GM18907 (cell line): ENCODE results near the gene HDAC5.
"Not testable (repeated sequence)": the region's sequence is repeated elsewhere in the genome, so short reads cannot be mapped to it uniquely, and the experiment has no call there.

Experiments
- ATAC-seq: cut with Tn5 transposase; IDR thresholded peaks from one replicate; pipeline ENCODE4 v1.9.1; 2021; ENCODE audit warnings: mild to moderate bottlenecking, moderate library complexity; ENCODE audit not compliant: unreplicated experiment

Gene HDAC5

DNA sequence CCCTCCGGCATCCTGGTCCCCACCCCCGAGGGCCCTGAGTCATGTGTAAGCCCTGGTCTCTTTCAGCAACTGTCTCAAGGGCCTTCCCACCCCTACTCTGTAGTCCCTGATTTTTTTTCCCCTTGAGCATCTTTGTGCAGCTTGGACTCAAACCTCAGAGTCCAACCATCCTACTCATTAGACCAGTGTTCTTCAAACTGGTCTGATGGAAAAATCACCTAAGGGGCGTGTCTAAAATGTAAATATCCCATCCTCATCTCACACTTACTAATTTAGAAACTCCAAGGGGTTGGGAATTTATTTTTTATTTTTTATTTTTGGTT, 52.3 kb downstream of the HDAC5 start:
- peak; percentile 26 for ATAC-seq

DNA sequence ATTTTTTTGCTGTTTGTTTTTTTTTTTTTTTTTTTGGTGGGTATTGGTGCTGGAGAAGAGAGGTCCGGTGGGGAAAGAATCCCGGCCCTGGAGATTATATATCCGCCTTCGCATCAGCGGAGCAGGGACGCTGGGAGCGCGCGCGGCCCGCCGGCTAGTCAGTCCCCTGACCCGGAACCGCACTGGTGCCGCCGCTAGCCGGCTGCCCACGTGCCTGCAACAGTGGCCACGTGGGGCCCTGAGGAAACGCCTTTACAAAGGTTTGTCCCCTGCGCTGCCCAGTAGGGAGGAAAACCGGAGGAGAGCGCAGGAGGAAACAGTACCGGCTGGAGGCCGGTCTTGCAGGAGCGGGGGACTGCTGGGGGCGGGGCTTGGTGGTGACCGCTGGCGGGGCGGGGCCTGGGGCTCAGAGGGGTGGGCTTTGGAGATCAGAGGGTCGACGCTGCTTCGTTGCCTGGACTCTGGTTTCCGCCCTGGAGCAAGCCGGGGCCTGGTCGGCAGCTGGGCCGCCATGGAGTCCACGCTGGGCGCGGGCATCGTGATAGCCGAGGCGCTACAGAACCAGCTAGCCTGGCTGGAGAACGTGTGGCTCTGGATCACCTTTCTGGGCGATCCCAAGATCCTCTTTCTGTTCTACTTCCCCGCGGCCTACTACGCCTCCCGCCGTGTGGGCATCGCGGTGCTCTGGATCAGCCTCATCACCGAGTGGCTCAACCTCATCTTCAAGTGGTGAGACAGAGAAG, 52.8 kb downstream of the HDAC5 start, which contains the start of gene G6PC3:
G6PC3 (plus strand) TSS at position 281 of the 743 bp plus-strand sequence; CDS start at position 512, 231 bp downstream.
- peak; percentile 62 for ATAC-seq

DNA sequence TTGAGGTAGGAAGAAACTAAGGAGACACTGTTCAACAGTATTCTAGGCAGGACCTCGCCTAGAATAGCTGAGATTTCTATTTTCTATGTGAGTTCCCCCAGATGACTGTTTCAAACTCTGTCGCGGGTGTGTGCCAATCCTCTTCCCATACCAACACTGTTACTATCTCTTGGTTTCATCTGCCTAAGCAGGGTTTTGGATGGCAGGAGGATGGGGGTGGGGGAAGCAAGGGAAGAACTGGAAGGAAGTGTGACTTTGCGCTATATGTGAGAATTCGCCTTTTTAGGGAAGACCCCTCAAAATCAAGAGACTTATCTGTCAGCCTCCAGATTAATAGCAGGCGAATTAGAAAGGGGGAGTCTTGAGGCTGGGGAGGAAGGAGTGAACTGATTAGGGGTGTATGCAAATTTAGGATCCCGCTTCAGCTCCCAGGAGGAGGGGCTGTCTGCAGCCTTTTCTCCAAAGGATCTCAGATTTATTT, 53.4 kb downstream of the HDAC5 start:
- peak; percentile 12 for ATAC-seq

DNA sequence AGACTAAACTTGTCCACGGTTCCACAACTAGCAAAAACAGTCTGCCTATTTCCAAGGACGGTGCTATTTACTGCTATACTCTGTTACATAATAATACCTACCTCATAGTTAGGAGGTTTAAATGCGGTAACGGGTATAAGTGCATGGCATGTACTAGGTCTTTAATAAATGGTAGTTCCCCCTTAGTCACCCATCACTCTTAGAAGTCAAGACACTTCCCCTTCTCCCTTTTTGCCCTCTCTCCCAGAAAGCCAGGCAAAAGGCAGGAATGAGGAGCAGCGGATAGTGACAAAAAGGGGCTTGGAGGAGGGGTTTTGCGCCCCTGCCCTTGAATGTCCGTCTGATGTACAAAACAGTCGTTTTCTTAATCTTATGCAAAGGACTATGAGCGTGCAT, 55.9 kb downstream of the HDAC5 start:
- no peak for ATAC-seq

DNA sequence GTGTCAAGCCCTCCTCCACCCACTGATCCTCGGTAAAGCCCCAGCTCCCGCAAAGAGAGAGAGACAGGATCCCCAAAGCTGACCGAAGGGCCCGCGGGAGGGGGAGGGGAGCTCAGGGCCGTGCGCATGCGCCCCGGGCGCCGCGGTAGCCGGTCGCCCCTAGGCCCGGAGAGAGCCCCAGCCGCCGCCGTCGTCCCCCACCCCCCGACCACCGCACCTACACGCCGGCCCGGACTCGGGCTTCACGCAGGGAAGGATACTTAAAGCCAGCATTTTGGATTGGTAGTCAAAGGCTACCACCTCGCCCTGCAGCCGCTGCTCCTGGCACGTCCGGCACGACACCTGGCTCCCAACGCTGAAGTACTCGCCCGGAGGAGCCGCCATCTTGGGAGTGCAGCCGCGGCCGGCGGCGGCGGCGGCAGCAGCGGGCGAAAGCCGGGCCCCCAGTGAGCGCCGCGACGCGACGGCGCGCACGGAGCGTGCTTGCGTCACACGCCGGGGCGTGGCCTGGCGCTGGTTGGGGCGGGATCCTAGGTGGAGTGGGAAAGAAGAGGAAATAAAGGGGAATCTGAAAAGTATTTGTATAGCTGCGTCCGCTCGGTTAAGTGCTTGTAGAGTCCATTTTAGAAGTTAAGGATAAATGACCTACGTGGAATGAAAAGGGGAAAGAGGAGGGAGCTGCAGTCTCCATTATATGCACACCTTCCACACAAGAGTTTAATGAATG, 57.1 kb downstream of the HDAC5 start, which contains the start of gene LSM12:
LSM12 (minus strand) TSS at position 468 of the 727 bp plus-strand sequence; CDS start at position 384, 84 bp downstream.
- peak; percentile 67 for ATAC-seq

DNA sequence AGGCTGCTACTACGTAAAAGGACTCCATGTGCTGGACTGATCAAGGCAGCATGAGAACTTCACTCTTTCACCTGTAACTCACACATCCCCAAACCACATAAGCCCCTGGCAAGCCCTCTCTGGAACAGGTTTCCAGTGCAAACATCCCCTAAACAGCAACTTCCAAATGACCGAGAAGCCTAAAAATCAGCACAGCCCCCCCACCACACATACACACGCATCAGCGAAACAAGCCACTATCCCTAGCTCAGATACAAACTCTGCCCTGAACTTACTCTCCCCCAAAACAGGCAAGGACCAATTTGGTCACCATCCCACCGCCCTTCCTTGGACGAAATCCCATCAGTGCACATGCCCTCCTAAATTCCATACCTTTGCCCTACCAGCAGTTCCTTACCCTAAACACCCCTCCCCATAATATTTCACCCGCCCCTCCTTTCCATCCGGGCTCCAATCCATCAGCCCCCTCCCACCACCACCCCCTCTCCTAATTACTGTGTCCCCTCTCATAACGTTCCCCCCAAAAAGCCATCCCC, 57.7 kb downstream of the HDAC5 start:
- no peak for ATAC-seq

DNA sequence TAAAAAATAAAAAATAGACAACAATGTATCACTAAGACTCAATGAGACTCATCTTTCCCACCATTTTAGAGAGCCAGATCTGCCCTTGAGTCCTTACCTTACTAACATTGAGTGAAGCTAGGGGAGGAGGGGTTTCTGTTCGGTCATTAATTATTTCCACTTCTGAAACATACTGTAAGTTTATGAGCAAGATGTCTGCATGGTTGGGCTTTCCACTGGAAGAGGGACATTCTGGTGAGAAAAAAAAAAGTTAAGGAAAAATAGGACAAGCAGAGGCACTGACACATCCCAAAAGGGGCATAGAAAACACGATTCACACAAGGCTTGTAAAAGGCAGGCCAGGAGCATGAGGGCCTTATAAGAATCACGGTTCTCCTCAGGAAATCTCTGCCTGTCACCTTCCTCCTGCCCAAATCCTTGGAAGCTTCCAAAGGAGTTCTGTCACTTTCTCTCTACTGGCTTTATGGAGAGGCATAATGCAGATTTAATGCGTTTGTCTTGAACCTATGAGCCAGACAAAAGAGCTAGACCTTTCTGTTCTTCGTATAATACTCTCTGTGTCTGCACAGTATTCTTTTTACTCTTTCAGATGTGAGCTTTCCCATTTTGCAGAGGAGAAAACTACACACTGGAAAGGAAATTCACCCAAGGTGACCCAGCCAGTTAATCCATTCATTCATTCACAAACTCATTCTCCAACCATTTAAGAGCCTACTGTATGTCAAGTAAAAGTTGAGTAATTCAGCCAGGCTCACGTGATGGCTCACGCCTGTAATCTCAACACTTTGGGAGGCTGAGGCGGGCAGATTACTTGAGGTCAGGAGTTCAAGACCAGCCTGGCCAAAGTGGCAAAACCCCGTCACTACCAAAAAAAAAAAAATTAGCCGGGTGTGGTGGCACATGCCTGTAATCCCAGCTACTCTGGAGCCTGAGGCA, 59.5 kb downstream of the HDAC5 start:
- no peak for ATAC-seq

DNA sequence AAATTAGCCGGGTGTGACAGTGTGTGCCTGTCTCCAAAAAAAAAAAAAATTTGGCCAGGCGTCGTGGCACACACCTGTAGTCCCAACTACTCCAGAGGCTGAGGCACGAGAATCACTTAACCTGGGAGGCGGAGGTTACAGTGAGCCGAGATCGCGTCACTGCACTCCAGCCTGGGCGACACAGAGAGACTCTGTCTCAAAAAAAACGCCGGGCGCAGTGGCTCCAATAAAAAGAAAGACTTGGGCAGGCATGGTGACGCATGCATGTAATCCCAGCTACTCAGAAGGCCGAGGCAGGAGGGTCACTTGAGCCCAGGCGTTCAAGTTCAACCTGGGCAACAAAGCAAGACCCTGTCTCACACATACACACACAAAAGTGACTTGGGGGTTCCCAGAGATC, 60.6 kb downstream of the HDAC5 start:
- no peak for ATAC-seq

DNA sequence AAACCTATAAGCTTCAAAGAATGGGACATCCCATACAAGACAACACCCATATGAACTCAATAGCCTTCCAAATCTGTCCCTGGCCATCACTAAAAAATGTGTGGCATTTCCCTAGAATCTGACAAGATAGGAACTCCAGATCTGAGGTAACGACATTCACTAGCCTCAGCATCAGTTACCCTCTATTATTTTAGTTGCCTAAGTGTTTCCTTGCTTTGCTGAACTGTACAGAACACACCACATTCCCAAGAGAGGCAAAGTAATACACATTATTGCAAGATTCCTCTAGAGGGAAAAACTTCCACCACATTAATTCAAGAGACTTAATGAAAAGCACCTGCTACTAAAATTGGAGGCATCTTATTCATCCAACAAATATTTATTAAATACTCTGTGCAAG, 62.0 kb downstream of the HDAC5 start:
- ATAC-seq = no peak

DNA sequence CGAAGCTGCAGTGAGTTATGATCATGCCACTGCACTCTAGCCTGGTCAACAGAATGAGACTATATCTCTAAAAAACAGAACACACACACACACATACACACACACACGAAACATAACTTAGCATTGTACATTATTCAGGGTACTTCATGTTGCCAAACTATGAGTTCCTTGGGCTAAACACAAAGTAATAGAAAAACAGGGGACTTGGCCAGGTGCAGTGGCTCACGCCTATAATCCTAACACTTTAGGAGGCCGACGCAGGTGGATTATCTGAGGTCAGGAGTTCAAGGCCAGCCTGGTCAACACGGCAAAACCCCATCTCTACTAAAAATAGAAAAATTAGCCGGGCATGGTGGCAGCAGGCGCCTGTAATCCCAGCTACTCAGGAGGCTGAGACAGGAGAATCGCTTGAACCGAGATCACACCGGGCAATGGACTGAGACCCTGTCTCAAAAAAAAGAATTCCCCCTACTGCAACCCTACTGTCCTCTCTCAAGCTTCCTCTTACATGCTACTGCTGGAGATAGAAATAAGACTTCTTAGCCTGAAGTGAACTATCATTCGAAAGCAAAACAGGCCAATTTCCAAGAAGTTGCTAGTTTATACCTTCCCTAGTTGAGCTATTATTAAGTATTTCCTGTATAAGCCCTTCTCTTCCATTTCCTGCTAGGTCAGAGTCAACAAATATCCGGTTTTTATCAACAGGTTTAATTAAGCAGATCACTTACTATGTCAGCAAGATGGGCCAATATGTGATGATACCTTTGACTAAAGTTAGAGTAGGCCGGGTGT, 64.1 kb downstream of the HDAC5 start:
- no peak for ATAC-seq

DNA sequence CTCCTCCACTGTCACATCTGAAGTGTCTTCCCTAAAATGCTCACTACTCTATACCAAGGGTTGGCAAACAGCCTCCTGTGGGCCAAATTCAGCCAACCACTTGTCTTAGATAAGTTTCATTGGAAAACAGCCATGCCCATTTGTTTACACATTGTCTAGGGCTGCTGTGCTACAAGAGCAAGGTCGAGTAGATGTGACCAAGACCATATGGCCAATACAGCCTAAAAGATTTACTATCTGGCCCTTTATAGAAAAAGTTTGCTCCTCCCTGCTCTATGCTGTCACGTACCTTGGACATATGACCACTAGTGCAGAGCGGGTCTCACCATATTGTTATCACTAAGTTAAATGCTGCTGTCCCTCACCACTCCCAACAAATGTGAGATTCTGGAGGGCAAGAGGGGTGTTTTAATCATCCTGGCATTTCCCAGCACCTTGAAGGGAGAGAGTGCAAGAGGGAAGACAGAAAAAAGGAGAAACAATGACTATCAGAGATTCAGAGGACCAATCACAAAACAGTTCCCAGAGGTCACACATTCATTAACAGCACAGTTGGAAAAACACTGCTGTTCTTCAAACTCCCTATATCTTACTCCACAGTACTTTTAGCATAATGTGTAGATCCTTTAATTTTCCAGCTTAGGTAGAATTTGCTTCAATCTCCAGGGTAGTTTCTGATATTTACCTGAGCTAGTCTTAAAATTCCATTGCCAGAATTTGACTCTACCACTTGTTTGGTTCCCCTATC, 70.1 kb downstream of the HDAC5 start:
- no peak for ATAC-seq

DNA sequence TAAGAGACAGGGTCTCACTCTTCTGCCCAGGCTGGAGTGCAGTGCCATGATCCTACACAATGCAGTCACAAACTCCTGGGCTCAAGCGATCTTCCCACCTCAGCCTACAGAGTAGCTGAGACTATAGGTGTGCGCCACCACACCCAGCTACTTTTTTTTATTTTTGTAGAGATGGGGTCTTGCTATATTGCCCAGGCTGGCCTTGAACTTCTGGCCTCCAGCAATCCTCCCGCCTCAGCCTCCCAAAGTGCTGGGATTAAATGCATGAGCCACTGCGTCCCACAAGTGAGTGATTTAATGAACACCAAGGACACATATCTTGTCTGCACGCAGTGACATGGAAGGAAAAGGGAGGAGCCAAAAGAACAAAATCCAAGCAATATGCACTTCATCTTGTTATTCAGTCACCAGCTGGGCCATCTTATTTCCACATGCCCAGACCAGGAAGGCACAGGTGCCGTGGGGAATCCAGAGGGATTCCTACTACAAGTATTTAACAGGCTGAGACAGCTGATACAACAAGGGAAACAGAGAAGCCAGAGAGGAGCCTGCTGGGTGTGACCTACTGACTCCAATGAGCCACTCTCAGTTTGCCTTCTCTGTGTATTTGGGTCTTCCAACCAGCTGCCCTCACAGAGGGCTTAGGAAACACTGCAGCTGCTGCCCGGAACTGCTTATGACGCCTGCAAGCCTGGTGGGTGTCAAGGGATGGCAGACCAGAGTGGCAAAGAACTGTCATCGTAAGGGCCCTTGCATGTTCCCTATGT, 74.0 kb downstream of the HDAC5 start:
- ATAC-seq = no peak

DNA sequence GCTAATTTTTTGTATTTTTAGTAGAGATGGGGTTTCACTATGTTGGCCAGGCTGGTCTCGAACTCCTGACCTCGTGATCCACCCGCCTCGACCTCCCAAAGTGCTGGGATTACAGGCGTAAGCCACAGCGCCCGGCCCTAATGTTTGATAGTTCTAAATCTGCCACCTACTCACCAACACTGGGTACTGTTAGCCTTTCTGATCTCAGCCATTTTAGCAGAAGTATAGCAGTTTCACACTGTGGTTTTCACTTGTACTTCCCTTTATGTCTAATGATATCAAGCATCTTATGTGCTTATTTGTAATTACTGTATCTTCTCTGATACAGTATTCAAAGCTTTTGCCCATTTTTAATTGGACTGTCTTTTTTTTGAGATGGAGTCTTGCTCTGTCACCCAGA, 76.5 kb downstream of the HDAC5 start:
- not testable (repeated sequence) for ATAC-seq

DNA sequence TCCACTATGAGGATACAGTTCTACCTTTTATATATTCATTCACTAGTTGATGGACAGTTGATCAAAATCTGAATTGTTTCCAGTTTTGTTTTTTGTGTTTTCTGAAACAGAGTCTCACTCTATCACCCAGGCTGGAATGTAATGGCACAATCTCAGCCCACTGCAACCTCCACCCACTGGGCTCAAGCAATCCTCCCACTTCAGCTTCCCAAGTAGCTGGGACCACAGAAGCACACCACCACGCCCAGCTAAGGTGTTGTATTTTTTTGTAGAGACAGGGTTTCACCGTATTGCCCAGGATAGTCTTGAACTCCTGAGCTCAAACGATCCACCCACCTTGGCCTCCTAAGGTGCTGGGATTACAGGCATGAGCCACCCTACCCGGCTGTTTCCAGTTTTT, 78.0 kb downstream of the HDAC5 start:
- ATAC-seq = no peak

DNA sequence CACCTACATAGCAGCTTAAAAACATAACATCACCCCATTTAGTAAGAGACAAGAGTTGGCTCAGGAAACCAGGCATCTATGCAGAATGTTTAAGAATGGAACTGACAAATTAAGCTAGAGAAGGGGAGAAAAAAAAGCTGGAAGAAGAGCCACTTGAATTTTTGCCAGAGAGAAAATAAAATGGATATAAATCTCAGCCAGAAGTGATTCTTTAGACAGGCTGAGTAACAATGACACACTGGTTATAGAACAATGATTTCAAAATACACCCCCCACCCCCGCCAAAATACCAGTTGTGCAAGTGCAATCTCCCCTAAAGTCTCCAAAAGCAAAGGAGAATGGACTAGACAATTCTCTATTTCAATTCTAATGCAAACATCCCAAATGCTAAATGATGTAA, 79.4 kb downstream of the HDAC5 start:
- ATAC-seq = no peak

DNA sequence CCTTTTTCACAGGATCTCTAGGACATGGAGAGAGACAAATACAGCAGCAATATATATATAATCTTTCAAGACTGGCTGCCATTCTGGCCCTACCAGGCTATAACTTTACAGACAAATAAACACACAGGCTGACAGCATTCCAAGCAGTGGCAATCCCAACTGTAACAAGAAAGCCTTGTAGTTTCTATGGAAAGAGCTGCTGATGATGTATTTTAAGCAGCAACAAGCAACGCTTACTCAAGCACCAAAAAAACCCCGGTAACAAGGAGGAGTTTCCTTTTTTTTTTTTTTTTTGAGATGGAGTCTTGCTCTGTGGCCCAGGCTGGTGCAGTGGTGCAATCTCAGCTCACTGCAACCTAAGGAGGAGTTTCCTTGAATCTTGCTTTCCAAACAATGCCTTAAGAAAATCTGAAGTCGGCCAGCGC, 80.2 kb downstream of the HDAC5 start:
- ATAC-seq = no peak

DNA sequence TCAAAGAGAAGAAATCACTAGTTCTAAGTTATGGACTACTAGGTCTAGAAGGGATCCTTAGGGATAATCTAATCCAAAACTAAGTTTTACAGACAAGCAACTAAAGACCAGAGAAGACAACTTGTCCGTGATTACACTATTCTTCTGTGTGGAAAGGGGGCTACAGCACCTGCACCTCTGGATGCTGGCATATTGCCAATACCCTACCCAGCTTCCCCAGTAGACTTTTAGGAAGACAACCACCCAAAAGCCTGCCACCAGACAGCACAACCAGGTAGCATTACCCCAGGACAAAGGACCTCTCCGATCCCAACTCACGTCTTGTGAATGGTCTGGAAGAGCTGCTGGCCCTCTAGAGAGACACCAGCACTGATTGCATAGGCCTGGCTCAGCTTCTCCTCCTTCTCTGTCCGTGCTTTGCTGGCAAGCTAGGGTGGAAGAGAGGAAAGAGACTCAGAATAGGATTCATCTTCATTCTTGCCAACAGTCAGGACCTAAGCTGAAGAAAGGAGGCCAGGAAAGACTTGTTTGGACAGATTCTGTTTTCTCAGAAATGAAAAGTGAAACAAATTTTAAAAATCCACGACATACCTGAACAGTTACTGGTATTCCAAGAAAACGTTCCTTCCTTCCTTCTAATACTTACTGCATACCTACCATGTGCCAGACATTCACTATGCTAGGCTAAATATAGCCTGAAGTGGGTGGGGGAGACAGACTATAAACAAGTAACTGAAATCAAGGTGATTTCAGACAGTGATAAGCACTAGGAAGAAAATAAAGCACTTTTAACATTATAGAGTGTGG, 83.4 kb downstream of the HDAC5 start:
- ATAC-seq = no peak

DNA sequence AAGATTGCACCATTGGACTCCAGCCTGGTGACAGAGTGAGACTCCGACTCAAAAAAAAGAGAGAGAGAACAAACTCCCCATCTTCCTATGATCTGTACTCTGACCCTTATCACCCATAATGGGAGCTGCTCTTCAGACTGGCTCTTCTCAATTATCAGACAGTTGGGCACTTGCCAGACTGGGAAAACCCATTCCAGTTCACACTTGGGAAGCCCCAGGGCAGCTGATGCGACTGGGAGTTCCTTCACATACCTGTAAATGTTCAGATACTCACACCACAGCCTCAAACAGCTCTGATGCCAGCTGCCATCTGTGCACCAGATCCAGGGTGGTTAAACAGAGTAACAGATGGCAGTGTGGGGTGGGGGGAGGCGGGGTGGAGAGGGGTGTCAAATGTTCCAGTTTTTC, 84.8 kb downstream of the HDAC5 start:
- no peak for ATAC-seq
